ENCODE results near the gene SMLR1. TPM values are rescaled to one million over a fixed set of nuclear protein-coding genes. Genes with fewer than 3 reads are reported as not detected.

Gene SMLR1
- total and polyA plus RNA-seq, 4 donors: 20.8 to 65.2 (median 39.6) TPM

DNA sequence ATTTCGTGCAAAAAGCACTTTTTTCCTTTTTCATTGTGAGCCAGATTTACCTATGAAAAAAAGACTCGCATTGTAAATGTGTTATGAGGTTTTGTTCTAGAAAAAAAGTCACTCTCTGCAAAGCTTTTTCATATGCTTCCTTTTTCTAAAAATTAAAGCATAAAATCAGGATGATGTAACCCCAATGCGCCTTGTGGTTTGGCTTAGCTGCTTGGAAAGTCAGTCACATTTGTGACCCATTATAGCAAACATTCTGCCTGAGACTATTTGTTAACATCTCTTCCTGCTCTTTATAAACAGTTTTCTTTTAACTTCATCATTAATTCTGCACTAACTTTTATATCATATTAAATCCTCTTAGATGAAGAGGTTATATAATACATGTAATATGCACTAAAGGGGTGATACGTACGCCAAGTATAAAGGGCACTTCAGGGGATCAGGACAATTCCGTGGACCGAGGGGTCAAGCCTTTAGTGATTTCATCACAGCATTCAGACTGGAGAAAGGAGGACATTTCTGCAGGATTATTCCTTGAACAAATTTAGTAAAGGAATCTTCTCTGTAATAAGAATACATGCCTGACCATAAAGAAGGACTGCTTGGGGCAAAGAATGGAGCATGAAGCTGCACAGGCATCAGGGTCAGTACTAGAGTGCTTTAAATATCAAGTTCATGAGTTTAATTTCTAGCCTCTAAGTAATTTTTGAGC, 48.1 kb upstream of the SMLR1 start:
- DNase-seq (ENCODE audit: low spot score): no peak
- TF ChIP-seq YY1 (IDR thresholded peaks at IDR 0.05) (no peak), NR2F2 (IDR thresholded peaks at IDR 0.05) (peak; percentile 50), REST (IDR thresholded peaks at IDR 0.05) (no peak)
- H3K9ac ChIP-seq (ENCODE audit: low read depth in 1 of 2, low read length in 2 of 2): no peak overlapping the region
- no peaks in the 10 kb centered on the region for H3K36me3 ChIP-seq (ENCODE audit: control insufficient read depth in 4 of 4, insufficient read depth in 3 of 4, low read depth in 1 of 4, low read length in 3 of 4)
- no peaks in the 10 kb centered on the region for H3K27me3 ChIP-seq (ENCODE audit: control insufficient read depth in 4 of 4, insufficient read depth in 4 of 4, low read length in 3 of 4)
- H3K27ac ChIP-seq (ENCODE audit: low read depth in 1 of 2, low read length in 2 of 2): no peak overlapping the region
- no peaks in the 10 kb centered on the region for H3K9me3 ChIP-seq (ENCODE audit: control insufficient read depth in 4 of 4, low read length in 3 of 4)
- WGBS: 78% methylated on average over 7 of the region's 7 CpGs
- H3K4me3 ChIP-seq (ENCODE audit: low read depth in 1 of 3, low read length in 3 of 3): no peak overlapping the region
- H3K4me1 ChIP-seq (ENCODE audit: control insufficient read depth in 4 of 4, insufficient read depth in 4 of 4, low read length in 3 of 4): no peaks in the 10 kb centered on the region

GRCh38 chr6:130779658-130780033, 47.6 kb upstream of the SMLR1 start:
- 62% methylated on average over 4 of the region's 4 CpGs for WGBS
- no peaks in the 10 kb centered on the region for H3K9me3 ChIP-seq (ENCODE audit: control insufficient read depth in 4 of 4, low read length in 3 of 4)
- no peak overlapping the region for H3K9ac ChIP-seq (ENCODE audit: low read depth in 1 of 2, low read length in 2 of 2)
- no peaks in the 10 kb centered on the region for H3K27me3 ChIP-seq (ENCODE audit: control insufficient read depth in 4 of 4, insufficient read depth in 4 of 4, low read length in 3 of 4)
- DNase-seq (ENCODE audit: low spot score): no peak
- no peak overlapping the region for H3K27ac ChIP-seq (ENCODE audit: low read depth in 1 of 2, low read length in 2 of 2)
- no peak overlapping the region for H3K4me3 ChIP-seq (ENCODE audit: low read depth in 1 of 3, low read length in 3 of 3)
- TF ChIP-seq GABPA (IDR thresholded peaks at IDR 0.05 in 1 of 2, conservative IDR thresholded peaks at IDR 0.05 in 1 of 2): no peak
- no peak for TF ChIP-seq TAF1 (conservative IDR thresholded peaks at IDR 0.05)
- TF ChIP-seq FOXA1 (IDR thresholded peaks at IDR 0.05): no peak
- TF ChIP-seq RAD21 (IDR thresholded peaks at IDR 0.05): no peak
- TF ChIP-seq NR2F2 (IDR thresholded peaks at IDR 0.05): no peak
- TF ChIP-seq, protein P1, sequence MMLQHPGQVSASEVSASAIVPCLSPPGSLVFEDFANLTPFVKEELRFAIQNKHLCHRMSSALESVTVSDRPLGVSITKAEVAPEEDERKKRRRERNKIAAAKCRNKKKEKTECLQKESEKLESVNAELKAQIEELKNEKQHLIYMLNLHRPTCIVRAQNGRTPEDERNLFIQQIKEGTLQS (IDR thresholded peaks at IDR 0.05): no peak
- no peak for TF ChIP-seq EGR1 (IDR thresholded peaks at IDR 0.05; ENCODE audit: low read depth in 2 of 2)
- TF ChIP-seq YY1 (IDR thresholded peaks at IDR 0.05): no peak
- TF ChIP-seq REST (IDR thresholded peaks at IDR 0.05): no peak
- no peak for TF ChIP-seq FOXA2 (IDR thresholded peaks at IDR 0.05)
- no peak for TF ChIP-seq RXRA (IDR thresholded peaks at IDR 0.05)
- TF ChIP-seq ZBTB33 (IDR thresholded peaks at IDR 0.05): no peak
- no peak for TF ChIP-seq HNF4A (conservative IDR thresholded peaks at IDR 0.05)
- no peak for TF ChIP-seq SP1 (IDR thresholded peaks at IDR 0.05)
- no peak for TF ChIP-seq HNF4G (IDR thresholded peaks at IDR 0.05)
- TF ChIP-seq JUND (IDR thresholded peaks at IDR 0.05): no peak
- TF ChIP-seq, protein P2, sequence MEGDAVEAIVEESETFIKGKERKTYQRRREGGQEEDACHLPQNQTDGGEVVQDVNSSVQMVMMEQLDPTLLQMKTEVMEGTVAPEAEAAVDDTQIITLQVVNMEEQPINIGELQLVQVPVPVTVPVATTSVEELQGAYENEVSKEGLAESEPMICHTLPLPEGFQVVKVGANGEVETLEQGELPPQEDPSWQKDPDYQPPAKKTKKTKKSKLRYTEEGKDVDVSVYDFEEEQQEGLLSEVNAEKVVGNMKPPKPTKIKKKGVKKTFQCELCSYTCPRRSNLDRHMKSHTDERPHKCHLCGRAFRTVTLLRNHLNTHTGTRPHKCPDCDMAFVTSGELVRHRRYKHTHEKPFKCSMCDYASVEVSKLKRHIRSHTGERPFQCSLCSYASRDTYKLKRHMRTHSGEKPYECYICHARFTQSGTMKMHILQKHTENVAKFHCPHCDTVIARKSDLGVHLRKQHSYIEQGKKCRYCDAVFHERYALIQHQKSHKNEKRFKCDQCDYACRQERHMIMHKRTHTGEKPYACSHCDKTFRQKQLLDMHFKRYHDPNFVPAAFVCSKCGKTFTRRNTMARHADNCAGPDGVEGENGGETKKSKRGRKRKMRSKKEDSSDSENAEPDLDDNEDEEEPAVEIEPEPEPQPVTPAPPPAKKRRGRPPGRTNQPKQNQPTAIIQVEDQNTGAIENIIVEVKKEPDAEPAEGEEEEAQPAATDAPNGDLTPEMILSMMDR (IDR thresholded peaks at IDR 0.05; ENCODE audit: low read depth, low read length, missing input control): no peak
- TF ChIP-seq MAX (IDR thresholded peaks at IDR 0.05): no peak
- no peaks in the 10 kb centered on the region for H3K4me1 ChIP-seq (ENCODE audit: control insufficient read depth in 4 of 4, insufficient read depth in 4 of 4, low read length in 3 of 4)
- H3K36me3 ChIP-seq (ENCODE audit: control insufficient read depth in 4 of 4, insufficient read depth in 3 of 4, low read depth in 1 of 4, low read length in 3 of 4): no peaks in the 10 kb centered on the region

Measured in liver (tissue), 9 donors.